Urothelium cell line (cell line): ENCODE results near the gene SALL4.
A peak's percentile ranks its signal among the peaks of the same experiment; 100 is the strongest.
"Not testable (repeated sequence)": the region's sequence is repeated elsewhere in the genome, so short reads cannot be mapped to it uniquely, and the experiment has no call there.

Source experiments
- DNase-seq: peaks from one replicate; pipeline ENCODE4 v3.0.0; 2011; ENCODE audit warnings: low spot score, mixed read lengths
- FAIRE-seq: peaks from 2 replicates; lab custom pipeline; 2011; peaks lifted over from hg19 to GRCh38; lab: Jason Lieb, UNC

The SALL4 gene

DNA sequence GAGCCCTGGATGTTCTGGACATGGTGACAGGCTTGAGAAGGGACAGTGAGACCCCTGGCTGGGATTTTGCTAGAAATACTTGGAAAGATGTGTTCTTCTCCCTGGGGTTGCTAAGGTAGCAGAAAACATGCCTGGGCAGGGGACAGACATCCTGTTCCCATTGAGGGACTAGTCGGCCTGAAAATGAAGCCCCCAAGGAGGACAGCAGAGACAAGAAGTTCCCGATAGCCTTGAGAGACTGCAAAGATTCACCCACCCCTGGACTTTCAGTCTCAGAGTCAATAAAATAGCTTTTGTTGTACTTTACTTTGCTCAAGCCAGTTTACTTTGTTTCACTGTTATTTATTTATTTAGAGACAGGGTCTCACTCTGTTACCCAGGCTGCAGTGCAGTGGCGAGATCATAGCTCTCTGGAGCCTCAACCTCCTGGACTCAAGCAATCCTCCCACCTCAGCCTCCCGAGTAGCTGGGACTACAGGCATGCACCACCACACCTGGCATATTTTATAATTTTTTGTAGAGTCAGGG, 62.5 kb downstream of the SALL4 start:
- DNase-seq (no peak), FAIRE-seq (no peak)

DNA sequence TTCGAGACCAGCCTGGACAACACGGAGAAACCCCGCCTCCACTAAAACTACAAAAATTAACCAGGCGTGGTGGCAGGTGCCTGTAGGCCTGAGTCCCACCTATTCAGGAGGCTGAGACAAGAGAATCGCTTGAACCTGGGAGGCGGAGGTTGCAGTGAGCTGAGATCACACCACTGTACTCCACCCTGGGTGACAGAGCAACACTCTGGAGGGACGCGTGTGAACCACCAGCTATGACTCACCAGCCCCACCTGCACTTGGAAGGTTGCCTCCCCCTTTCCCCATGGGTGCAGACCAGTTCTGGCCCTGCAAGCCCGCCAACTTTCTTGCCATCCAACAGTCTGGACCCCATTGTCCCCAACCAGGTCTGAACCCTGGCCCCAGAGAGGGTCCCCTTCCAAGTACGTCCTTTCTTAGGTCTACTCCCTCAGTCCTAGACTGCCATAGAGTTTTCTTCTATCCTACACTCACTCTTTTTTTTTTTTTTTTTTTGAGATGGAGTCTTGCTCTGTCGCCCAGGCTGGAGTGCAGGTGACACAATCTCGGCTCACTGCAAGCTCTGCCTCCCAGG, 63.4 kb downstream of the SALL4 start:
- FAIRE-seq, result peak; percentile 5

DNA sequence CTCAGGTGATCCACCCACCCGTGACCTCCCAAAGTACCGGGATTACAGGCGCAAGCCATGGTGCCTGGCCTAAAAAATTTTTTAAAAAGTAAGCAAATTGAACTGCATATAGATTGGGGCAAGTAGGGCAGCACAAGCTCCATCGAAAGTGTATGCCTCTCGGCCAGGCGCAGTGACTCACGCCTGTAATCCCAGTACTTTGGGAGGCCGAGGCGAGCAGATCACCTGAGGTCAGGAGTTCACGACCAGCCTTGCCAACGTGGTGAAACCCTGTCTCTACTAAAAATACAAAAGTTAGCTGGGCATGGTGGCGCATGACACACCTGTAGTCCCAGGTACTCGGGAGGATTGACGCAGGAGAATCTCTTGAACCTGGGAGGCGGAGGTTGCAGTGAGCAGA, 64.1 kb downstream of the SALL4 start:
- FAIRE-seq, DNase-seq: not testable (repeated sequence)

More for the DNA sequence above, 63.4 kb downstream of the SALL4 start:
- DNase-seq, result peak; percentile 79

DNA sequence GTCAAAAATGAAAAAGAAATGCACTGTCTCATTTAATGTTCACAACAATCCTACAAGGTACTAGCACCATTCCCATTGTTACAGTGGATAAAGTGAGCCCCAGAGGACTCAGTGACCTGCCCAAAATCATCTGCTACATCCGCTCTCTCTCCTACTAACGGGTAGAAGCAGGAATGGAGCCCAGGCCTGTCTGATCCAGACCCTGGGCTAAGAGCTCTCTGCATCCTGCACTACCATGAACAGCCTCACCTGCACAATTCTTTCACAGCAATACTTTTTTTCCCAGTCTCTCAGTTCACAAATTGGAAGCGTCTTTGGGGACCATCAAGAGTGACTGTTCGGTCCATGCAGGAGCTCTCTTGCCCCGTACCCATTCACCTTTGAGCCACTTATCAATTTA, 65.4 kb downstream of the SALL4 start:
- FAIRE-seq (no peak), DNase-seq (no peak)

DNA sequence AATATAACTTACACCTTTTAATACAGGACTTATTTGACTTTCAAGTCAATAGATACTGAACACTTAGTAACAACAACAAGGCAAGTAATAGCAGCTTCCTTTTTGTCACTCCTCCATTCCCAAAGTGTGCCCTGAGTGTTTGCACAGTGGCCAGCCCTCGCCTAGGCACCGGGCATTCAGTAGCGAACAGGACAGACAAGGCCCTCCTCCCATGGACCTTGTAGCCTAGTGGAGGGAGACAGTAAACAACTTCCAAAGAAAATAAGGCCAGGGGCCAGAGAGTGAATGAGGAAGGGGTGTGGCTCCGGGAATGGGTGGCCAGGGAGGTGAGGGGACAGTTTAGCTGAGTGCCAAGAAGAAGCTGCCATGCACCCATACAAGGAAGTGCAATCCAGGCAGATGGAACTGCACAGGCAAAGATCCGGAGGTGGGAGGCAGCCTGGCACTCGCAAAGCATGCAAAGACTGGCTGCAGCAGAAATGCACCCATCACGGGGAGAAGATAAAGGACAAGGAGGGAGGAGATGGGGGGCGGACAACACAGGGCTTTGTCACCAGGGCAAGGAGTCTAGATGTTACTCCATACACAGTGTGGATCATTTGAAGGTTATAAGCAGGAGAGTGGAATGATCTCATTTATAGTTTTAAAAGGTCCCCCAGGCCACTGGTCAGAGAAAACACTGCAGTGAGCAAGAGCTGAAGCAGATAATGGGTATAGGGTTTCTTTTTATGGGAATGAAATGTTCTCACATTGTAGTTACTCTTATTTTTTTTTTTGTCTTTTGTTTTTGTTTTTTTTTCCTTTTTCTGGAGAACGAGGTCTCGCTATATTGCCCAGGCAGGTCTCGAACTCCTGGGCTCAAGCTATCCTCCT, 66.4 kb downstream of the SALL4 start:
- FAIRE-seq, result peak; percentile 73
- no peak for DNase-seq

DNA sequence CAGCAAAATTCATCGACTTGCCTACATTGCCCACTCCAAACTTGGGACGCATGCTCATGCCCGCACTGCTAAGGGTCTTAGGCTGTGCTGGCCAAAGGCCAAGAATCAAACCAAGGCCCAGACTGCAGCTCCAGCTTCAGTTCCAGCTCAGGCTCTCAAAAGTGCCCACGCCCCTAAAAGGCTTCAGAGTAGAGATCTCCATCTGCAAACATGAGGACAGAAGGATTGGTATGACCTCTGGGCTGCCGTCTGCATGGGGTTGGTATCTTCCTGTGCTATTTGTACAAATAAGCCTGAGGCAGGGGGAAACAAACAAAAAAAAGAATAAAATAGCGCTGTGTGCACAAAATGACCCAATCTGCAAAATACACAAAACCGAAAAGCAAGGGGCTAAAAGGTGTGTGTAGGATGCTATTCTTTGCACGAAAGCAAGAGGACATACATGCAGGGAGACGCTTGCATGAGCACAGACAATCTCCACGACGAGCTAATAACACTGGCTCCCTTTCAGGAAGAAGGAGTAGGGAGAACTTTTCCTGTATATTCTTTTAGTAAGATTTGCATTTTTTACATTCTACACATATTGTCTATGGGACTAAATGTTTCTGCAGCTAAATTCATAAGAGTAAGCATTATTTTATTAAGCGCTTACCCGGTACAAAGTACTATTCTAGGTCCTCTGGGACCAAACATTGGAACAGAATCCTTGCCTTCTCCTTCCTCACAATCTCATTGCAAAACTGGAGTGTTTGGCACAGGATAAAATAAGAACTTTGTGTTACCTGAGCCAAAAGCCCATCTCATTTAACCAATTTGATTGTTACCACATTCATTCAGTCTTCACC, 67.2 kb downstream of the SALL4 start:
- no peak for DNase-seq
- no peak for FAIRE-seq

DNA sequence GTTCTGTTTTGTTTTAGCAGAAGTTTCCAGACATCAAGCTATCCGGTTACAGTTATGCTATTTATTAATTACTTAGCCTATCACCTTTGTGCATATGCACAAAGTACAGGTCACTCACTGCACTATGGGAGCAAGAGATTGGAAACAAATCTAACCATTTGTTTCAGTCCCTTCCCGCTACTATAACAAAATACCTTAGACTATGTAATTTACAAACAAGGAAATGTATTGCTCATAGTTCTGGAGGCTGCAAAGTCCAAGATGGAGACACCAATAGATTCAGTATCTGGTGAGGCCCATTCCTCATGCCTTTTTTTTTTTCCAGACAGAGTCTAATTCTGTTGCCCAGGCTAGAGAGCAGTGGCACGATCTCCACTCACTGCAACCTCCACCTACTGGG, 69.3 kb downstream of the SALL4 start:
- DNase-seq (no peak), FAIRE-seq (no peak)
